OCI-LY3 (cell line): ENCODE data around the gene ACBD6.

ENCODE experiments used
- CTCF ChIP-seq: fragments of 200-600, 300-600 bp; sonication (generic); IDR thresholded peaks from 2 replicates; pipeline ENCODE4 v1.5.1; 2014; ENCODE audit warnings: antibody characterized with exemption, low read length, low read depth
- EZH2phosphoT487 ChIP-seq: fragments of 200-600 bp; shearing (Covaris generic); IDR thresholded peaks from 2 replicates; pipeline ENCODE4 v1.6.1; 2018; ENCODE audit warnings: antibody characterized with exemption, mixed run types, low read depth

GRCh38 chr1:180363246-180363995 lies 139.0 kb downstream of the ACBD6 start:
- TF ChIP-seq CTCF: no peak
- no peak for TF ChIP-seq EZH2phosphoT487
